K562 (cell line): ENCODE data around the gene ZNF213.

Source experiments
- ARID4B ChIP-seq: sonication (generic); formaldehyde crosslinking; IDR thresholded peaks from 2 replicates; pipeline ENCODE4 v1.8.0; 2022; ENCODE audit warnings: mild to moderate bottlenecking, missing genetic modification reagents
- CTCF ChIP-seq, 3 experiments: IDR thresholded peaks in 2 of 3; conservative IDR thresholded peaks in 1 of 3; 2 replicates each; pipeline ENCODE4 v1.5.1; 2011 to 2012; ENCODE audit warnings: low read length in 3 of 3, mild to moderate bottlenecking in 3 of 3, control low read depth in 2 of 3, improper control_type of control experiment in 1 of 3, inconsistent platforms in 1 of 3, low read depth in 1 of 3, mixed read lengths in 1 of 3, moderate library complexity in 1 of 3; ENCODE audit not compliant: insufficient read depth in 2 of 3
- E4F1 ChIP-seq: fragments of 250-450 bp; sonication (Bioruptor Pico); IDR thresholded peaks from 2 replicates; pipeline ENCODE4 v1.5.0; 2021; ENCODE audit warnings: mild to moderate bottlenecking, borderline replicate concordance
- ETV6 ChIP-seq, 3 experiments: fragments of 150-350 bp in 1 of 3; sonication (generic) in 1 of 3; formaldehyde crosslinking in 1 of 3; IDR thresholded peaks; 2 replicates each; pipeline versions ENCODE4 v1.6.1 to v1.8.0; 2014 to 2022; ENCODE audit warnings: borderline replicate concordance in 2 of 3, low read depth in 2 of 3, antibody characterized with exemption in 1 of 3, low read length in 1 of 3, mild to moderate bottlenecking in 1 of 3, missing genetic modification reagents in 1 of 3
- EZH2 ChIP-seq: IDR thresholded peaks from 2 replicates; pipeline ENCODE4 v1.6.1; 2012; ENCODE audit warnings: low read depth, mild to moderate bottlenecking, inconsistent platforms, low read length, borderline replicate concordance
- POLR2A ChIP-seq: fragments of 450-650 bp; conservative IDR thresholded peaks from 2 replicates; pipeline ENCODE4 v1.6.1; 2016
- RAD21 ChIP-seq, 2 experiments: fragments of 250-450 bp in 1 of 2; fragments of 450-650 bp in 1 of 2; sonication (Bioruptor Pico) in 1 of 2; formaldehyde crosslinking in 1 of 2; IDR thresholded peaks in 1 of 2; conservative IDR thresholded peaks in 1 of 2; 2 replicates each; pipeline versions ENCODE4 v1.4.0 to v1.8.0; 2020 to 2022; ENCODE audit warnings: mild to moderate bottlenecking in 2 of 2, moderate library complexity in 1 of 2
- SMARCC2 ChIP-seq: fragments of 450-650 bp; IDR thresholded peaks from 2 replicates; pipeline ENCODE4 v1.6.1; 2017; ENCODE audit warnings: antibody characterized with exemption, moderate library complexity, mild to moderate bottlenecking, low read depth
- TCF7L2 ChIP-seq: fragments of 150-350 bp; IDR thresholded peaks from 2 replicates; pipeline ENCODE4 v1.6.1; 2016; ENCODE audit warnings: low read depth, mild to moderate bottlenecking, low read length, moderate library complexity
- TFAP4 ChIP-seq: sonication (generic); formaldehyde crosslinking; IDR thresholded peaks from 2 replicates; pipeline ENCODE4 v1.8.0; 2022; ENCODE audit warnings: missing genetic modification reagents, mild to moderate bottlenecking, moderate library complexity, borderline replicate concordance
- ZNF407 ChIP-seq: fragments of 450-650 bp; IDR thresholded peaks from 2 replicates; pipeline ENCODE4 v1.6.1; 2016; ENCODE audit warnings: low read depth
- ZNF57 ChIP-seq: fragments of 450-650 bp; formaldehyde crosslinking; IDR thresholded peaks from 2 replicates; pipeline ENCODE4 v1.4.0; 2020; ENCODE audit warnings: mild to moderate bottlenecking, moderate library complexity
- ZNF699 ChIP-seq: fragments of 250-450 bp; sonication (Bioruptor Pico); IDR thresholded peaks from 2 replicates; pipeline ENCODE4 v1.8.0; 2021; ENCODE audit warnings: mild to moderate bottlenecking, moderate library complexity; ENCODE audit not compliant: insufficient replicate concordance

- TF ChIP-seq SMARCC2 = no peak
- no peak for TF ChIP-seq ETV6 (IDR thresholded peaks at IDR 0.05; ENCODE audit: borderline replicate concordance in 1 of 2, low read depth in 2 of 2, low read length in 1 of 2)
- TF ChIP-seq ETV6 (CRISPR knock-in tag; IDR thresholded peaks at IDR 0.05; ENCODE audit: borderline replicate concordance) = no peak
- no peak for TF ChIP-seq CTCF (IDR thresholded peaks at IDR 0.05 in 2 of 3, conservative IDR thresholded peaks at IDR 0.05 in 1 of 3; ENCODE audit: insufficient read depth in 2 of 3, low read depth in 1 of 3, low read length in 3 of 3)
- no peak for TF ChIP-seq POLR2A
- no peak for TF ChIP-seq ZNF57 (CRISPR knock-in tag)
- no peak for TF ChIP-seq ZNF699
- no peak for TF ChIP-seq EZH2
- no peak for TF ChIP-seq TCF7L2
- TF ChIP-seq TFAP4 (CRISPR knock-in tag) = no peak
- TF ChIP-seq RAD21 (CRISPR knock-in tag; conservative IDR thresholded peaks at IDR 0.05 in 1 of 2, IDR thresholded peaks at IDR 0.05 in 1 of 2) = no peak
- no peak for TF ChIP-seq ARID4B (CRISPR knock-in tag)
- no peak for TF ChIP-seq ZNF407
- no peak for TF ChIP-seq E4F1 (CRISPR knock-in tag)
Observed at GRCh38 chr16:3085868-3086595, 48.8 kb upstream of the ZNF213 start.
